ENCODE results near the gene AOPEP. TPM values are rescaled to one million over a fixed set of nuclear protein-coding genes. Genes with fewer than 3 reads are reported as not detected.

AOPEP gene
- total RNA-seq, 1 donor from 2014 or later = 305 TPM

GRCh38 chr9:94833802-94834201, 107.3 kb downstream of the AOPEP start:
- peaks cover 8% of the 10 kb centered on the region for H3K4me1 ChIP-seq
- no peak overlapping the region for H3K4me3 ChIP-seq
- TF ChIP-seq POLR2AphosphoS5 (IDR thresholded peaks at IDR 0.05; ENCODE audit: insufficient read depth in 1 of 2, low read depth in 1 of 2) = no peak
- no peak for TF ChIP-seq POLR2A (IDR thresholded peaks at IDR 0.05)
- no peak for TF ChIP-seq CTCF (IDR thresholded peaks at IDR 0.05)
- H3K27ac ChIP-seq = no peak overlapping the region
- no peak for DNase-seq (ENCODE audit: extremely low spot score in 2 of 2)
- no peaks in the 10 kb centered on the region for H3K36me3 ChIP-seq
- H3K27me3 ChIP-seq = no peaks in the 10 kb centered on the region
- intact Hi-C loops (cut with DNase I) = no loop called here
- no peaks in the 10 kb centered on the region for H3K9me3 ChIP-seq

- TF ChIP-seq POLR2A (IDR thresholded peaks at IDR 0.05) (no peak), POLR2AphosphoS5 (IDR thresholded peaks at IDR 0.05; ENCODE audit: insufficient read depth in 1 of 2, low read depth in 1 of 2) (no peak), CTCF (IDR thresholded peaks at IDR 0.05) (no peak)
- DNase-seq (ENCODE audit: extremely low spot score in 2 of 2) = no peak
- intact Hi-C loops (cut with DNase I) = no loop called here
- Histone ChIP-seq H3K9me3 (no peaks in the 10 kb centered on the region), H3K36me3 (no peaks in the 10 kb centered on the region), H3K4me3 (no peak overlapping the region), H3K27ac (no peak overlapping the region), H3K4me1 (no peaks in the 10 kb centered on the region), H3K27me3 (no peaks in the 10 kb centered on the region)
Observed at GRCh38 chr9:94837404-94837803, 110.9 kb downstream of the AOPEP start.

GRCh38 chr9:94839398-94839797, 112.9 kb downstream of the AOPEP start:
- DNase-seq (ENCODE audit: extremely low spot score in 2 of 2) = no peak

GRCh38 chr9:94840738-94841137, 114.2 kb downstream of the AOPEP start:
- no peaks in the 10 kb centered on the region for H3K9me3 ChIP-seq
- no peak overlapping the region for H3K4me3 ChIP-seq
- H3K4me1 ChIP-seq = no peaks in the 10 kb centered on the region
- no peak for DNase-seq (ENCODE audit: extremely low spot score in 2 of 2)
- H3K36me3 ChIP-seq = no peaks in the 10 kb centered on the region
- no peak overlapping the region for H3K27ac ChIP-seq
- no peaks in the 10 kb centered on the region for H3K27me3 ChIP-seq
- intact Hi-C loops (cut with DNase I) = no loop called here
- TF ChIP-seq CTCF (IDR thresholded peaks at IDR 0.05) (no peak), POLR2A (IDR thresholded peaks at IDR 0.05) (no peak), POLR2AphosphoS5 (IDR thresholded peaks at IDR 0.05; ENCODE audit: insufficient read depth in 1 of 2, low read depth in 1 of 2) (no peak)

More at GRCh38 chr9:94839398-94839797, 112.9 kb downstream of the AOPEP start:
- H3K4me3 ChIP-seq = no peak overlapping the region
- no peaks in the 10 kb centered on the region for H3K4me1 ChIP-seq
- intact Hi-C loops (cut with DNase I) = no loop called here
- H3K27ac ChIP-seq = no peak overlapping the region
- TF ChIP-seq POLR2AphosphoS5 (IDR thresholded peaks at IDR 0.05; ENCODE audit: insufficient read depth in 1 of 2, low read depth in 1 of 2) (no peak), POLR2A (IDR thresholded peaks at IDR 0.05) (no peak), CTCF (IDR thresholded peaks at IDR 0.05) (no peak)
- H3K36me3 ChIP-seq = no peaks in the 10 kb centered on the region
- no peaks in the 10 kb centered on the region for H3K27me3 ChIP-seq
- H3K9me3 ChIP-seq = no peaks in the 10 kb centered on the region

- no peak overlapping the region for H3K27ac ChIP-seq
Observed at GRCh38 chr9:94843134-94843533, 116.6 kb downstream of the AOPEP start.

More at GRCh38 chr9:94843134-94843533, 116.6 kb downstream of the AOPEP start:
- H3K4me1 ChIP-seq = peaks cover 11% of the 10 kb centered on the region
- no peak overlapping the region for H3K4me3 ChIP-seq
- no peak for DNase-seq (ENCODE audit: extremely low spot score in 2 of 2)
- no peaks in the 10 kb centered on the region for H3K27me3 ChIP-seq
- H3K36me3 ChIP-seq = no peaks in the 10 kb centered on the region
- TF ChIP-seq POLR2AphosphoS5 (IDR thresholded peaks at IDR 0.05; ENCODE audit: insufficient read depth in 1 of 2, low read depth in 1 of 2) = no peak
- H3K9me3 ChIP-seq = no peaks in the 10 kb centered on the region
- intact Hi-C loops (cut with DNase I) = no loop called here
